Cardiac fibroblast (primary cell): ENCODE data around the gene ETV4.

Experiments
- DNase-seq, 2 donors: peaks; one replicate each; pipeline versions ENCODE4 v3.0.0 to v3.0.0-alpha.2; 2010; ENCODE audit warnings: low read depth in 2 of 2
- H3K4me3 ChIP-seq, 2 donors: replicated peaks in 1 of 2; 1 replicate in 1 of 2; 2 replicates in 1 of 2; pipeline ENCODE4 v1.5.1; 2011; ENCODE audit warnings: low read depth in 2 of 2, low read length in 2 of 2, mild to moderate bottlenecking in 2 of 2, moderate library complexity in 1 of 2
- TF ChIP-seq, protein P1 (sequence below): IDR thresholded peaks from one replicate; pipeline ENCODE4 v1.5.1; 2011; ENCODE audit warnings: low read depth, mild to moderate bottlenecking, low read length, inconsistent platforms

Gene ETV4

DNA sequence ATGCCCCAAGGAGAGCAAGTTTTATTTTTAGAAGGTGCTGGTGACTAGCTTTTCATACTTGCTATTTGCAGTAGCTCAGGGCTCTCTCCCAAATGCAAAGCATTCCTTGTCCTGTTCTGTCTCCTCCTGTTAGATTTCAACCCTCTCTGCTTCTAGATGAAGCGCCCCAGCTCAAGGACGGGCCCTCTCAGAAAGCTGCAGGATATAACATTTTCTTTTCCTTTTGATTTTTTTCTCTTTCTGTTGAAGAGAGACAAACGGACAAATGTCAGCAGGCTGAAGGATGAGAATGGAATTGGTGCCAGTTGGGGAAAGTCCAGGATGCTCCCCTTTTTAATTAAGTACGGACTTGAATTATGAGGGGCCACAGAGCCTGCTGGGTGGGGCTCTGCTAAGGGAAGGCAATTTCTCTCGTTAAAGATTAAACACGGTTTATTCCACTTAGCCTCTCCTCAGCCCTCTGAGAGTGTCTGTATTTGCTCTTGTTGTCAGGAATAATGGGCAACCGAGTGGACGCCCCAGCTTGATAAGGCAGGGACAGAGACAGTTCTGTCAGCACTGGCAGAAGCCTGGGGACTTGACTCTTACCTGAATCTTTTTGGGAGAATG, 6.2 kb upstream of the ETV4 start:
- H3K4me3 ChIP-seq, result no peak overlapping the region

DNA sequence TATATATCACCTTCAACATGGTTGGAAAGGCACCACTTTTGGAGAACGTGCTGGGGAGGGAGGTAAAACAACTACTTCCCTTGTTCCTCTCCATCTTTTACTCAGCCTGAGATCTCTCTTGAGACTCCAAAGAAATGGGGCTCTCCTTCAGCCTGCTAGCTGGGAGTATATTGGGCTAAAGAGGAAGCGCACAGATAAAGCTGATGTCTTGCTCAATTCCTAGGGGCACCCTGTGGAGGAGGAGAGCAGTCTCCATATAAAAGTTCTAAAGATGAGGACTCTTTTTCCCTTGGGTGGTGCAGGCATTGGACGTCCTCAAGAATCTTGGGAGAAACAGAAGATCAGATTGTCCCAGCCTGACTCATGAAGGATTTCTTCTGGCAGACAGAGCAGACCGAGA, 4.6 kb upstream of the ETV4 start:
- no peak for DNase-seq
- TF ChIP-seq, protein P1, sequence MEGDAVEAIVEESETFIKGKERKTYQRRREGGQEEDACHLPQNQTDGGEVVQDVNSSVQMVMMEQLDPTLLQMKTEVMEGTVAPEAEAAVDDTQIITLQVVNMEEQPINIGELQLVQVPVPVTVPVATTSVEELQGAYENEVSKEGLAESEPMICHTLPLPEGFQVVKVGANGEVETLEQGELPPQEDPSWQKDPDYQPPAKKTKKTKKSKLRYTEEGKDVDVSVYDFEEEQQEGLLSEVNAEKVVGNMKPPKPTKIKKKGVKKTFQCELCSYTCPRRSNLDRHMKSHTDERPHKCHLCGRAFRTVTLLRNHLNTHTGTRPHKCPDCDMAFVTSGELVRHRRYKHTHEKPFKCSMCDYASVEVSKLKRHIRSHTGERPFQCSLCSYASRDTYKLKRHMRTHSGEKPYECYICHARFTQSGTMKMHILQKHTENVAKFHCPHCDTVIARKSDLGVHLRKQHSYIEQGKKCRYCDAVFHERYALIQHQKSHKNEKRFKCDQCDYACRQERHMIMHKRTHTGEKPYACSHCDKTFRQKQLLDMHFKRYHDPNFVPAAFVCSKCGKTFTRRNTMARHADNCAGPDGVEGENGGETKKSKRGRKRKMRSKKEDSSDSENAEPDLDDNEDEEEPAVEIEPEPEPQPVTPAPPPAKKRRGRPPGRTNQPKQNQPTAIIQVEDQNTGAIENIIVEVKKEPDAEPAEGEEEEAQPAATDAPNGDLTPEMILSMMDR, result no peak
- H3K4me3 ChIP-seq, result no peak overlapping the region

More for the DNA sequence above, 6.2 kb upstream of the ETV4 start:
- TF ChIP-seq, protein P1, result no peak
- no peak for DNase-seq

DNA sequence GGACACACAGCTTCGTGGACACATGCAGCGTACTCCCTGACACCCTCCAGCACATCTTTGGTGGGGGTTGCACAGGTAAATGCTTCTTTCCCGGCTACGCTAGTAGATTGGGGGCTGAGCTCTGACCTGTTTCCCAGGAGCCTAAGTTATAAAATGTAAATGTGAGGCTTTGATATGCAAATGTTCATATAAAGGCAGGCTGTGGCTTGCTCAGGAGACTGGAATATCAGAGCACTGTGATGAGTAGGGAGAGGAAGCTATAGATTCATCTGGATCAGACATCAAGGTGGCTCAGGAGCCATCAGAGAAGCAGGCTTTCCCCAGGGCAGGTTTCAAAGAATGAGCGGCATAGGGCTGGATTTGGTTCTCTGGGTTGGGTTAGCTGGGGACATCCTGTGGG, 3.4 kb upstream of the ETV4 start:
- TF ChIP-seq, protein P1, result no peak
- DNase-seq, result no peak
- H3K4me3 ChIP-seq, result no peak overlapping the region

DNA sequence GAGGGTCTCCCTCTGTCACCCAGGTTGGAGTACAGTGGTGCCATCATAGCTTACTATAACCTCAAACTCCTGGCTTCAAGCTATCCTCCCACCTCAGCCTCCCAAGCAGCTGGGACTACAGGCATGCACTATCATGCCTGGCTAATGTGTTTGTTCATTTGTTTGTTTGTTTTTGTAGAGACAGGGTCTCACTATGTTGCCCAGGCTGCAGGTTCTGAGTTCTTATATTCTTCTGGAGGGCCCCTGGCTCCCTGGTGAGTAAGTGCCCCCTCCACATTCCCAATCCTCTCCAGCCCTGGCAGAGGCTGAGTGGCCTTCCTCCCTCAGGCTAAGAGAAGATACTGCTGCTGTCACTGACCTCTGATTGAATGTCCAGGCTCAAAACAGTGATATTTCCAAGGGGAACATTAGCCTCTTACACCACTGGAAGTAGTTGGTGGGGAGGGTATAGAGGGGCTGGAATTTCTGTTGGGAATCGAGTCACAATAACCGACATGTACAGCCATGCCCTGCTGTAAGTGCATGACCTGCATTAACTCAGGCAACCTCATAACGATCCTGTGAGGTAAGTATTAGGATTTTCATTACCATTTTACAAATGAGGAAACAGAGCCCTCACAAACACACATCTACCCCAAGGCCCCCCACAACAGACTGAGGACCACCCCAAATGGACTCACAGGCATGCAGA, 2.7 kb upstream of the ETV4 start:
- TF ChIP-seq, protein P1, result no peak
- DNase-seq, result no peak
- H3K4me3 ChIP-seq, result no peak overlapping the region

DNA sequence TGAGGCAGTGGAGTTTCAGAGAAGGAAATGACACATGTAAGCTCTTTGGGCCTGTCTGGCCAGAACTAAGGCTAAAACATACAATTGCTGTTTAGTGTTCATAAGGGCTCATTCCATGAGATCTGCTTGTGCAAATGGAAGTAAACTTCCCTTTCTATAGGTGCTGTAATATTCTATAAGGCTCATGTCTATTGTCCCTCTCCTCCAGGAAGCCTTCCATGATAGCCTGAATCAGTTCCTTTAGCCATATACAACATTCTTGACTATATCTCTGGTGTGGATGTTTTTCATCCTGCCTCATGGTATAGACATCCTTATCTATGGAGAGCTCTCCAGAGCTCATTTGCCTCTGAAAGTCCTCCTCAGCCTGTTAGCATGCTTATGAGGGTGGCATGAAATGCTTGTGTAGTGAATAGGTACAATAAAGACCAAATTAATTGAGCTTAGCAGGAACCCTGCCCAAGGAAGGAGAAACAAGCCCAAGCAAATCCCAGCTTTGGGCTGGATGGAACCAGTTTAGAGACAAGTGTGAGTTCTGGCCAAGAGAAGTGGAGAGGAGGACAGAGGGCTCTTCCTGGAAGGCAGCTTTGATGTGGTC, 1.6 kb upstream of the ETV4 start:
- H3K4me3 ChIP-seq, result no peak overlapping the region
- no peak for DNase-seq
- TF ChIP-seq, protein P1, result no peak

DNA sequence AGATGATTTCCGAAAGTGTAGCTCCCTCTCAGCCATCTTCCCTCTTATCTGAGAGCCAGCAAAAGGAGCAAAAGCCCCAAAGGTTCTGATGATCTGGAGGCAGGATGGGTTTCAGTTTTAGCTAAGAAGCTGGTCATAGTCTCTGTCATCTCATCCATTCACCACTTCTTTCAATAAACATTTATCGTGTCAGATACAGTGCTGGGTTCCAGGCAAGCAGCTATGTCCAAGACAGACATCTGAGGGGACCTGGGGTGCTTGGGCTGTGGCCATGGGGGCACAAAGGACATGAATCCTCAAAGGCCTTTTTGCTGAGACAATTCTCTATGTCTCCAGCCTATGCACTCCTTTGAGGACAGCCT, 1.0 kb upstream of the ETV4 start:
- TF ChIP-seq, protein P1, result no peak
- no peak overlapping the region for H3K4me3 ChIP-seq
- no peak for DNase-seq

DNA sequence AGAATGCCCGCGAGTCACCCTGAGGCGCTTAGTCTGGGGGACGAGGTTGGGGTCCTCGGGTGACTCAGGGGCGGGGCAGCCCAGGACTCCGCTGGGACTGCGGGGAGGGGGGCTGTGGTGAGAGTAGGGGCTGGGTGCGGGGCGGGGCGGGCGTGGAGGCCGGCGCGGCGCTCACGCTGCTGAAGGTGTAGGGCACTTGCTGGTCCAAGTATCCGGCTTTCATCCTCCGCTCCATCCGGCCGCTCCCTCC, 832 bp downstream of the ETV4 start:
- H3K4me3 ChIP-seq, result peak overlapping the region; percentile 49 to 65
- no peak for DNase-seq
- TF ChIP-seq, protein P1, result no peak
